Spinal cord (tissue), 10 donors: ENCODE measurements around the gene CDAN1. TPM values are rescaled to one million over a fixed set of nuclear protein-coding genes. Genes with fewer than 3 reads are reported as not detected.
A peak's percentile ranks its signal among the peaks of the same experiment; 100 is the strongest.

Experiments used
- DNase-seq, 6 donors: peaks; one replicate each; pipeline versions ENCODE4 v3.0.0 to v3.0.0-alpha.2; 2013 to 2015; ENCODE audit warnings: low spot score in 6 of 6, low read depth in 4 of 6
- H3K27ac ChIP-seq: one replicate; pipeline ENCODE4 v1.5.1; 2013; ENCODE audit warnings: low read depth, low read length, control low read depth
- H3K27me3 ChIP-seq: one replicate; pipeline ENCODE4 v1.6.1; 2013; ENCODE audit warnings: low read length; ENCODE audit not compliant: control insufficient read depth, insufficient read depth
- H3K36me3 ChIP-seq: one replicate; pipeline ENCODE4 v1.6.1; 2013; ENCODE audit warnings: low read length; ENCODE audit not compliant: control insufficient read depth, insufficient read depth
- H3K4me1 ChIP-seq: one replicate; pipeline ENCODE4 v1.6.1; 2013; ENCODE audit warnings: low read length; ENCODE audit not compliant: control insufficient read depth, insufficient read depth
- H3K4me3 ChIP-seq: one replicate; pipeline ENCODE4 v1.5.1; 2013; ENCODE audit warnings: low read depth, low read length, control low read depth
- H3K9me3 ChIP-seq: one replicate; pipeline ENCODE4 v1.6.1; 2013; ENCODE audit warnings: low read length; ENCODE audit not compliant: control insufficient read depth, insufficient read depth
- WGBS: methylation state at CpG from one replicate; pipeline ENCODE4 v1.1.5; 2013; ENCODE audit warnings: missing lambda C conversion rate; ENCODE audit not compliant: insufficient coverage; 5-methylcytosine and 5-hydroxymethylcytosine counted together
- polyA plus RNA-seq, 2 donors: library from polyadenylated mRNA; unstranded; fragments of 120-200 nt; gene quantifications; one replicate each; pipeline ENCODE4 v1.2.1, GENCODE V29; 2013; ENCODE audit not compliant: insufficient read length in 2 of 2
- total RNA-seq, 2 donors: library from RNA; depleted of rRNA in 1 of 2; stranded (reverse); fragments of 120-200 nt in 1 of 2; fragments of >200 nt in 1 of 2; gene quantifications; one replicate each; pipeline versions ENCODE4 v1.2.3 to v1.2.4, GENCODE V29; 2013 to 2014
- donor health status: healthy.

Gene CDAN1
- total and polyA plus RNA-seq, 4 donors: 9.9 to 23.1 (median 17.5) TPM

DNA sequence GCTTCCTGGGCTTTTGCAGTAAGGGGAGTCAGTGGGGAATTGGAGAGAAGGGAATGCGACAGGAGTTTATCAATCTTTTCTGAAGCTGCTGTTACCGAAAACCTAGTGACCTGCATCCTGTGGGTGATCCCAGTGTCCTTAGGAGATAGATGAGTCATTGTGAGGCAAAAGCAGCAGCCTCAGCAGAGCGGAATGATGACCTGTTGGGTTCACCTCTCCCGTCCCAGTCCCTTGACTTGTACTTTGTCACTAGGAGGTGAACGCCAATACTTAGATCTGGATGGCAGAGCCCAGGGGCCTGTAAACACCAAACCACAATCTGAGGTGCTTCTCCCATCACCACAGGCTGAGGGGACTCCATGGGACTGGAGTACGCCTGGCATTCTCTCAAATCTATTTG lies 17.9 kb downstream of the CDAN1 start:
- Histone ChIP-seq H3K9me3 (no peaks in the 10 kb centered on the region), H3K36me3 (peaks cover 56% of the 10 kb centered on the region), H3K4me3 (no peak overlapping the region), H3K4me1 (no peaks in the 10 kb centered on the region), H3K27me3 (no peaks in the 10 kb centered on the region), H3K27ac (no peak overlapping the region)
- 93% methylated on average over 5 of the region's 6 CpGs for WGBS
- no peak for DNase-seq

- Histone ChIP-seq H3K4me1 (no peaks in the 10 kb centered on the region), H3K27ac (no peak overlapping the region), H3K9me3 (no peaks in the 10 kb centered on the region), H3K36me3 (peaks cover 41% of the 10 kb centered on the region), H3K27me3 (no peaks in the 10 kb centered on the region), H3K4me3 (no peak overlapping the region)
- WGBS: 100% methylated on average over 2 of the region's 2 CpGs
- DNase-seq: no peak
Measured at GRCh38 chr15:42716626-42717025, 20.3 kb downstream of the CDAN1 start.

GRCh38 chr15:42716125-42716524 lies 20.8 kb downstream of the CDAN1 start:
- H3K27me3 ChIP-seq: no peaks in the 10 kb centered on the region
- H3K27ac ChIP-seq: no peak overlapping the region
- no peaks in the 10 kb centered on the region for H3K9me3 ChIP-seq
- no peak overlapping the region for H3K4me3 ChIP-seq
- 95% methylated on average over 5 of the region's 5 CpGs for WGBS
- DNase-seq: no peak
- peaks cover 41% of the 10 kb centered on the region for H3K36me3 ChIP-seq
- no peaks in the 10 kb centered on the region for H3K4me1 ChIP-seq

- H3K27ac ChIP-seq: no peak overlapping the region
- 100% methylated on average over 2 of the region's 4 CpGs for WGBS
- H3K4me3 ChIP-seq: no peak overlapping the region
- H3K36me3 ChIP-seq: peaks cover 11% of the 10 kb centered on the region
- H3K27me3 ChIP-seq: no peaks in the 10 kb centered on the region
- no peaks in the 10 kb centered on the region for H3K4me1 ChIP-seq
- no peaks in the 10 kb centered on the region for H3K9me3 ChIP-seq
- no peak for DNase-seq
Measured at GRCh38 chr15:42712584-42712983, 24.3 kb downstream of the CDAN1 start.

DNA sequence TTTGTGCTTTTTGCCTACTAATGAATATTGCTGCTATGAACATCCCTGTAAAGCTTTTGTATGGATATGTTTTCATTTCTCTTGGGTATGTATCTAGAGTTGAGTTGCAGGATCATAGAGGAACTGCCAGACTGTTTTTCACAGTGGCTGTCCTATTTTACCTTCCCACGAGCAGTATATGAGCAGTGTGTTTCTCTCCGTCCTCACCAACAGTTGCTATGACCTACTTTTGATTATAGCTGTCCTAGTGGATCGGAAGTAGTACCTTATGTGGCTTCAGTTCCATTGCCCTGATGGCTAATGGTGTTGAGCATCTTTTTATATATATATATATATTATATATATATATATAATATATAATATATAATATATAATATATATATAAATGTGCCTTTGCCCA lies 25.2 kb downstream of the CDAN1 start:
- Histone ChIP-seq H3K9me3 (no peaks in the 10 kb centered on the region), H3K36me3 (peaks cover 3% of the 10 kb centered on the region), H3K27me3 (no peaks in the 10 kb centered on the region), H3K4me1 (no peaks in the 10 kb centered on the region), H3K27ac (no peak overlapping the region), H3K4me3 (no peak overlapping the region)
- no peak for DNase-seq
- no CpG with 5 or more reads among the region's 3 CpGs for WGBS

DNA sequence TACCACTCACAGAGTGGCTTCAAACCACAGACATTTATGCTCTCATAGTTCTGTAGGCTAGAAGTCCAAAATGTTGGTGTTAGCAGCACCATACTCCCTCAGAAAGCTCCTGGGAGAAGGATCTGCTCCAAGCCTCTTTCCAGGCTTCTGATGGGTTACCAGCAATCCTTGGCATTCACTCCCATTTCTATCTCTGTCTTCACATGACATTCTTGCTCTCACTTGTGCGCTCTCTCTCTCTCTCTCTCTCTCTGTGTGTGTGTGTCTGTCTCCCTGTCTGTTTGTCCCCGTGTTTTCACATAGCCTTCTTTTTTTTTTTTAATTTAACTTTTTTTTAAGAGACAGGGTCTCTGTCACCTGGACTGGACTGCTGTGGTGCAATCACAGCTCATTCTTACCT lies 26.3 kb downstream of the CDAN1 start:
- no peak overlapping the region for H3K4me3 ChIP-seq
- WGBS: 80% methylated on average over 1 of the region's 2 CpGs
- H3K36me3 ChIP-seq: no peaks in the 10 kb centered on the region
- no peaks in the 10 kb centered on the region for H3K27me3 ChIP-seq
- no peaks in the 10 kb centered on the region for H3K4me1 ChIP-seq
- no peaks in the 10 kb centered on the region for H3K9me3 ChIP-seq
- H3K27ac ChIP-seq: no peak overlapping the region
- no peak for DNase-seq

- Histone ChIP-seq H3K27ac (no peak overlapping the region), H3K4me1 (no peaks in the 10 kb centered on the region), H3K4me3 (no peak overlapping the region), H3K27me3 (no peaks in the 10 kb centered on the region), H3K36me3 (no peaks in the 10 kb centered on the region), H3K9me3 (no peaks in the 10 kb centered on the region)
- 100% methylated on average over 1 of the region's 3 CpGs for WGBS
- no peak for DNase-seq
Measured at GRCh38 chr15:42707873-42708544, 28.9 kb downstream of the CDAN1 start.

DNA sequence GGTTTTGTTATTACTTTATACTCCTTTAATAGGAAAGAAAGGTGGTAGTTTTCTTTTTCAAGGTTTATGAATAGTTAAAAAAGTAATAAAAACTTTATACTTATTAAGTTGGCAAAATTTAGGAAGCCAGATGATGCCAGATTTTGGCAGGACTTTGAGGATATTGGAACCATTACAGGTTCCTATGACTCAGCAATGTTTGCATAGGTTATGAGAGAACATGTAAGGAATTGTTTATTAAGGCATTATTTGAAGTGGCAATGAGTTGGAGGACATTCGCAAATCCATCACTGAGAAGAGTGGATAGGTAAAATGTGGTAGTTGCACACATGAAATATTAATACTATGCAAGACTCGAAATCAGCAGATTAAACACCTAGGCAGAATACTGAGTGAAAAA lies 29.9 kb downstream of the CDAN1 start:
- Histone ChIP-seq H3K4me3 (no peak overlapping the region), H3K27ac (no peak overlapping the region), H3K9me3 (no peaks in the 10 kb centered on the region), H3K36me3 (no peaks in the 10 kb centered on the region), H3K27me3 (no peaks in the 10 kb centered on the region), H3K4me1 (no peaks in the 10 kb centered on the region)
- DNase-seq: no peak
- no CpG with 5 or more reads among the region's 2 CpGs for WGBS

- WGBS: 84% methylated on average over 5 of the region's 5 CpGs
- peaks cover 2% of the 10 kb centered on the region for H3K9me3 ChIP-seq
- H3K36me3 ChIP-seq: no peaks in the 10 kb centered on the region
- no peak overlapping the region for H3K4me3 ChIP-seq
- no peak overlapping the region for H3K27ac ChIP-seq
- H3K27me3 ChIP-seq: no peaks in the 10 kb centered on the region
- H3K4me1 ChIP-seq: no peaks in the 10 kb centered on the region
- DNase-seq: no peak
Measured at GRCh38 chr15:42705336-42705735, 31.6 kb downstream of the CDAN1 start.

GRCh38 chr15:42704492-42704926 lies 32.4 kb downstream of the CDAN1 start:
- H3K27ac ChIP-seq: no peak overlapping the region
- H3K27me3 ChIP-seq: no peaks in the 10 kb centered on the region
- peaks cover 3% of the 10 kb centered on the region for H3K36me3 ChIP-seq
- no peaks in the 10 kb centered on the region for H3K4me1 ChIP-seq
- H3K4me3 ChIP-seq: no peak overlapping the region
- H3K9me3 ChIP-seq: peaks cover 2% of the 10 kb centered on the region
- peak in 5 of 6 donors; percentile 15 to 86 (median 31) for DNase-seq
- WGBS: 33% methylated on average over 4 of the region's 4 CpGs
